Measurements from ENCODE around the gene SNX4.
"Not testable (repeated sequence)": the region's sequence is repeated elsewhere in the genome, so short reads cannot be mapped to it uniquely, and the experiment has no call there.

SNX4 gene

DNA sequence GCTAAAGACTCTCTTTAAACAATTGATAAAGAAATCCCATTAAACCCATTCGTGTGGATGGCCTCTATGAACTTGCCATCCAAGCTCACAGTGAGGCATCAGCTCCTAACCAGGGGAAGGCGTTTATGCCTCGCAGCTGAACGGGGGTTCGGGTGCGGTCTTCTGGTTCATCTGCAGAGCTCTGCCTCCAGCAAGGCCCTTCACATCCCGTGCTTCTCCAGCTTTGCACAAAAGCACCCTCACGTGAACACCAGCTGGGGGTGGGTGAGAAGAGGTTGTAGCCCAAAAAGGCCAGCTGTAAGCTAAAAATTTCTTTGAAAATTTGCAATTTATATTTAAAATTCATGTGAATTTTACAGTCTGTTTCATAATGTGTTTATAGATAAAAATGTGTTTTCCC is 105.3 kb downstream of the SNX4 start:
- no peak for DNase-seq (ENCODE audit: low read depth)
- H3K4me3 ChIP-seq (ENCODE audit: low read depth, low read length), result no peak overlapping the region

DNA sequence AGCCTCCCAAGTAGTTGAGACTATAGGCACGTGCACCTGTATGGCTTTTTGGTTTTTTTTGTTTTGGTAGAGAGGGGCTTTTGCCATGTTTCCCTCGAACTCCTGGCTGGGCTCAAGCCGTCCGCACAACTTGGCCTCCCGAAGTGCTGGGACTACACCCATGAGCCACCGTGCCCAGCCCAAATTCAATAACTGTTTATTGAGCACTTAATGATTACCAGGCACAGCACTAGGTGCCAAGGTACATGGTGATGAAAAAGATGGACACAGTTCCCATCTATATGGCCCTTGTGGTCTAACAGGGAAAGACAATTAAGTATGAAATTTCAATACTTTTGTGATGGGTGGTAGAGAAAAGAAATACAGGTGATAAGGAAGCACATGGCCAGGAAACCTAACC is 109.1 kb downstream of the SNX4 start:
- no peak for DNase-seq (ENCODE audit: low read depth)
- no peak overlapping the region for H3K4me3 ChIP-seq (ENCODE audit: low read depth, low read length)

- H3K4me3 ChIP-seq (ENCODE audit: low read depth, low read length), result no peak overlapping the region
- DNase-seq (ENCODE audit: low read depth), result no peak
These were observed 113.9 kb downstream of the SNX4 start for GRCh38 chr3:125406070-125406469.

DNA sequence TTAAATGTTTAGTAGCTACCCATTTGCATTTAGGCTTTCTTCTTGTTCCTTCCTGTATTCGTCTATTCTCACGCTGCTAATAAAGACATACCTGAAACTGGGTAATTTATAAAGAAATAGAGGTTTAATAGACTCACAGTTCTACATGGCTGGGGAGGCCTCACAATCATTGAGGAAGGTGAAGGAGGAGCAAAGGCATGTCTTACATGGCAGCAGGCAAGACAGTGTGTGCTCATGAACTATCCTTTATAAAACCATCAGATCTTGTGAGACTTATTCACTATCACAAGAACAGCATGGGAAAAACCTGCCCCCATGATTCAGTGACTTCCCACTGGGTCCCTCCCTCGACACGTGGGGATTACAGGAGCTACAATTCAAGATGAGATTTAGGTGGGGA is 114.5 kb downstream of the SNX4 start:
- DNase-seq (ENCODE audit: low read depth); H3K4me3 ChIP-seq (ENCODE audit: low read depth, low read length): not testable (repeated sequence)

DNA sequence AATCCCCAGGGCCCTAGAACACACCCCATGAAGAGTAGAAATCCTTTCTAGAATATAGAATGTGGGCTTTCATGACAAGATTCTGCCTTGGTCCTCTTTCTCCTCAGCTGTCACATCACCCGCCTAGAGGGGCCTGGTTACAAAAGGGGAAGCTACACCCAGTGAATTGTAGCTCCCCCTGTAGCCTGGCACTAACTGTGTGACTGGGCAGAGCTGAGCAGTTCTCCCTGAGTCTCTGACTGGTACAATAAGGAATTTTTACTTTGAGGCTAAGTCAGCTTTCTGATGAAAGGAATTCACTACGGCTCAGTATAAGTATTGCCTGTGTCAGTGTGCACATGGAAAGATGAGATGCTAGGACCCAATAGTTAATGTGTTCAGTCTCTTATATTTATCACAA is 116.2 kb downstream of the SNX4 start:
- DNase-seq (ENCODE audit: low read depth), result no peak
- no peak overlapping the region for H3K4me3 ChIP-seq (ENCODE audit: low read depth, low read length)

GRCh38 chr3:125402639-125403038 is 117.4 kb downstream of the SNX4 start:
- DNase-seq (ENCODE audit: low read depth), result no peak
- H3K4me3 ChIP-seq (ENCODE audit: low read depth, low read length), result no peak overlapping the region

GRCh38 chr3:125401402-125401801 is 118.6 kb downstream of the SNX4 start:
- no peak for DNase-seq (ENCODE audit: low read depth)
- no peak overlapping the region for H3K4me3 ChIP-seq (ENCODE audit: low read depth, low read length)

- H3K4me3 ChIP-seq (ENCODE audit: low read depth, low read length), result no peak overlapping the region
- DNase-seq (ENCODE audit: low read depth), result no peak
These were observed 121.0 kb downstream of the SNX4 start for GRCh38 chr3:125398952-125399351.
